ENCODE data around the gene ADAMTS2.

DNA sequence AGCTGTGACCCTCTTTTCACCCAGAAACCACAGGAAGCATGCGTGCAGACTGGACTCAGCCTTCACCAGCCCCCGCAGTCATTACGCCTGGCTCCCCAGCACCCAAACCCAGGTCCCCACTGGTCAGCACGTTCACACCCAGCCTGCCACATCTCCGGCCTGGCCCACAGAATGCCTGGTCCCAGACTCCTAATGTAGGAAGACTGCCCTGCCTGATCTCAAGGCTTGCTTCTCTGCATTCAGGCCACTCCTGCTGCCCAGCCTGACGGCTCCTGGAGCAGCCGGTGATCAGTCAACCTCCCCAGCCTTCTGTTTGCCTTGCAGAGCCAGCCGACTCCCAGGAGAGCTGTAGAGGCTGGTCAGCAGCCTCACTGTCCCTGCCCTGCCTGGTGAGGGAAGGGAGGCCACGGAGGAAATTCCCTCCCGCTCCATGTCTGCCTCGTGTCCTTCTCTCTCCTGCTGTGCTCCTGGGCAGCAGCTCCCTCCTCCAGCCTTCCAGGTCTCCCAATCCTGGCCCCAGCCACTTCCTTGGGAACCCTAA, 25.4 kb downstream of the ADAMTS2 start:
- TF ChIP-seq, protein P1, sequence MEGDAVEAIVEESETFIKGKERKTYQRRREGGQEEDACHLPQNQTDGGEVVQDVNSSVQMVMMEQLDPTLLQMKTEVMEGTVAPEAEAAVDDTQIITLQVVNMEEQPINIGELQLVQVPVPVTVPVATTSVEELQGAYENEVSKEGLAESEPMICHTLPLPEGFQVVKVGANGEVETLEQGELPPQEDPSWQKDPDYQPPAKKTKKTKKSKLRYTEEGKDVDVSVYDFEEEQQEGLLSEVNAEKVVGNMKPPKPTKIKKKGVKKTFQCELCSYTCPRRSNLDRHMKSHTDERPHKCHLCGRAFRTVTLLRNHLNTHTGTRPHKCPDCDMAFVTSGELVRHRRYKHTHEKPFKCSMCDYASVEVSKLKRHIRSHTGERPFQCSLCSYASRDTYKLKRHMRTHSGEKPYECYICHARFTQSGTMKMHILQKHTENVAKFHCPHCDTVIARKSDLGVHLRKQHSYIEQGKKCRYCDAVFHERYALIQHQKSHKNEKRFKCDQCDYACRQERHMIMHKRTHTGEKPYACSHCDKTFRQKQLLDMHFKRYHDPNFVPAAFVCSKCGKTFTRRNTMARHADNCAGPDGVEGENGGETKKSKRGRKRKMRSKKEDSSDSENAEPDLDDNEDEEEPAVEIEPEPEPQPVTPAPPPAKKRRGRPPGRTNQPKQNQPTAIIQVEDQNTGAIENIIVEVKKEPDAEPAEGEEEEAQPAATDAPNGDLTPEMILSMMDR (conservative IDR thresholded peaks at IDR 0.05; ENCODE audit: low read depth, low read length), result no peak
- no peak for TF ChIP-seq EZH2 (IDR thresholded peaks at IDR 0.05; ENCODE audit: low read length, unreplicated experiment)
